GM19193 (cell line): ENCODE data around the gene AGAP1.

Experiments used
- POLR2A ChIP-seq: IDR thresholded peaks from 4 replicates; pipeline ENCODE4 v1.6.1; 2011; ENCODE audit not compliant: insufficient read depth, insufficient read length; ENCODE audit errors: extremely low read depth

The AGAP1 gene

GRCh38 chr2:235727174-235727573 lies 233.3 kb downstream of the AGAP1 start:
- no peak for TF ChIP-seq POLR2A

- TF ChIP-seq POLR2A: no peak
Measured at GRCh38 chr2:235727891-235728799, 234.3 kb downstream of the AGAP1 start.

- TF ChIP-seq POLR2A: no peak
Measured at GRCh38 chr2:235728800-235729556, 235.1 kb downstream of the AGAP1 start.

GRCh38 chr2:235729557-235729947 lies 235.7 kb downstream of the AGAP1 start:
- TF ChIP-seq POLR2A: no peak

- no peak for TF ChIP-seq POLR2A
Measured at GRCh38 chr2:235730115-235730514, 236.3 kb downstream of the AGAP1 start.

GRCh38 chr2:235733761-235734160 lies 239.9 kb downstream of the AGAP1 start:
- TF ChIP-seq POLR2A: no peak

GRCh38 chr2:235734168-235734567 lies 240.3 kb downstream of the AGAP1 start:
- no peak for TF ChIP-seq POLR2A

GRCh38 chr2:235734688-235735231 lies 240.9 kb downstream of the AGAP1 start:
- no peak for TF ChIP-seq POLR2A

- no peak for TF ChIP-seq POLR2A
Measured at GRCh38 chr2:235737396-235737795, 243.6 kb downstream of the AGAP1 start.

- no peak for TF ChIP-seq POLR2A
Measured at GRCh38 chr2:235737840-235738239, 244.0 kb downstream of the AGAP1 start.

- TF ChIP-seq POLR2A: no peak
Measured at GRCh38 chr2:235739704-235740415, 246.0 kb downstream of the AGAP1 start.

GRCh38 chr2:235740821-235741220 lies 247.0 kb downstream of the AGAP1 start:
- TF ChIP-seq POLR2A: no peak

GRCh38 chr2:235744161-235744560 lies 250.3 kb downstream of the AGAP1 start:
- TF ChIP-seq POLR2A: no peak

GRCh38 chr2:235745597-235745996 lies 251.8 kb downstream of the AGAP1 start:
- TF ChIP-seq POLR2A: no peak
